ENCODE data around the gene ACADL. TPM values are rescaled to one million over a fixed set of nuclear protein-coding genes. Genes with fewer than 3 reads are reported as not detected.

The ACADL gene
- total RNA-seq, 2 experiments from 2014 or later: not detected

DNA sequence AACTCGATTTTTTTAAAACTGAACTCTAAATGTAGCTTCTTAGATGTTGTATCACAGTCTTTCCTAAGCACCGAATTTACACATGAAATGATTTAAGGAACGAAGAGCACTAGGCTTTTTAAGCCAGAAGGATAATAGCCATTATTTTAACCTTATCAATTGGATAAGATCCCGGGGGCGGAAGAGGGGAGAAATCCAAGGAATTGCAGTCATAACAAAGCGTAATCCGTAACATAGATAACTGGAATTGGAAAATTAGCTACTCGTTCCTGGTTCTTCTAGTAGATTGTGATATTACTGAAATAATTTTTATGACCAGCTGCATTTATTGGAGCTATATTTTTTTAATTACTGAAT is 53.0 kb downstream of the ACADL start:
- ChIA-PET POLR2A (interaction anchor here (0.7 kb wide), 1 partner anchor 166 kb away, joined by 3 read pairs; no protein-coding TSS in a partner anchor), CTCF (no interaction called here)

DNA sequence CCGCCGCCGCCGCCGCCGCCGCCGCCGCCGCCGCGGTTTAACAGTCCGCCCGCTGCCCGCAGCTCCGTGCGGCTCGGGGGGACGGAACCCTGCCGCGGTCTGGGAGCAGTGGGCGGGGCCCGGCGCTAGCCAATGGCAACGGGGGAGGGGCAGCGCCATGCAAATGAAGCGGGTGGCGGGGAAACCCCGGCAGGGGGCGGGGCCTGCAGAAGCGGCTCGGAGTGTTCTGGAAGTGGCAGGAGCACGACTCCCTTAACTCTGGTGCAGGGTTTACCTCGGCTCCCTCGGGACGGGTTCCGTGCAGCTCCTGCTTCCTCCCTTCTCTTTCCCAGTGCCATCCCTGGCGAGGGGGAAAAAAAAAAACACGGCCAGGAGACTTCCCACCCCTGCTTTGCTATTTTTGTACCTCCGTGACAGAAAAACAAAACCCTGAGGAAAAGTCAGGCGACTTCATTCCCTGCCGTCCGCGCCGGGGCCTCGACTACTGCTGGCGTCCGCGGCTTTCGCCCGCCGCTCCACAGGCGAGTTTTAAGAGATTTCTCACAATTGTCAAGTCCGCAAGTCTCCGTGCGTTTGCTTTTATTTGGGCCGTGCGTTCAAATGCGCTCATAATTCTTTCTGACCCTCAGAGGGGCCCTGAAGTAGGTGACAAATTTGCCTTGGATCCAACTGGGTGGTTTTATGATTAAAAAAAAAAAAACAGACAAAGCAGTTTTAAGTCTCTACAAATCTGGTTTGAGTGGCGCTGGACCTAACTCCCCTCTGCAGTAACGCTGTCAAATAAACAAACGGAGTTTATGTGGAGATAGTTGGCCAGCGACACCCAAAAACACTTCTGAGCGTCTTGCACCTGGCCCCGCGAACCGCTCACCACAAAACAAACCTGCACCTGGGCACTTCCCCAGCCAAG is 53.7 kb downstream of the ACADL start, which contains the start of gene KANSL1L:
Gene KANSL1L, minus strand, starts transcription at position 101 of the 910 bp plus-strand sequence. CDS start 16,827 bp downstream, outside the sequence.
- ChIA-PET CTCF (no interaction called here), POLR2A (interaction anchor here (0.6 to 0.7 kb wide), 2 partner anchors 42 to 165 kb away, joined by 3 read pairs; no protein-coding TSS in a partner anchor)

DNA sequence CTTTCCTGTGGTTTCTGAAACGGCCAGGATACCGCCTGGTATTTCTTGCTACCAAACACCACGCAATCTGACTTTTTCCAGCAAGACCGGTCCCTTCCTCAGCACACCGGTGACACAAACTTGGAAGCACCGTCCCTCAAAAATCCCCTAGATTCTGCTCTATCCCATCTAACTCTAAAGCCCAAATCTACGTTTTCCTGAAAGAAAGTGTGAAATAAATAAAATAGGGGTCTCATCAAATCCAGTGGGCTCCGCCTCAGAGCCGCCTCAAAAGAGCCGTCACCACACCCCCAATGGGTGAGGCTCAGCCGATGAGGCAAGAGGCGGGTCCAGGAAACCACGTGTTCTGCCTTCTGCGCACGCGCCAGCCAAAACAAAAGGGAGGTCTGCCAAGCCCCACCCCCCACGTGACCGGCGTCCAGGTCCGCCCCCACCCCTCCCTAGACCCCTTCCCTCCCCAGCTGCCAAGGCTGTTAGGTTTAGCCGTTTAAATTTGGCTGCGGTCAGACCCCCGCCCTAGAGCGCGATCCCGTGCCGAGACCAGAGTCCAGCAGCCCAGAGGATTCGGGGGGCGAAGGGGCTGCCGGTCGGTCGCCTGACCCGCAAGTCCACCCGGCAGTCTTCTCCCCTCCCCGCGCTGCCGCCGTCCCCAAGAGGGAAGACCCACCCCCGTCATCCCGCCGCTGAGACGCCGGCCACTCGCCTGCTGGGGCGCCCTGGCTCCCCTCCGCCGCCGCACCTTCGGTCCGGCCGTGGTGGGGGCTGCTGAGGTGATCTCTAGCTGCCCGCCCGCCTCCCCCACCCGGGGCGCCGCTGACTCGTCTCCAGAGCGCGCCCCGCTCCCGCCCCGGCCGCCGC is 54.6 kb downstream of the ACADL start:
- ChIA-PET CTCF (no interaction called here), POLR2A (no interaction called here)

DNA sequence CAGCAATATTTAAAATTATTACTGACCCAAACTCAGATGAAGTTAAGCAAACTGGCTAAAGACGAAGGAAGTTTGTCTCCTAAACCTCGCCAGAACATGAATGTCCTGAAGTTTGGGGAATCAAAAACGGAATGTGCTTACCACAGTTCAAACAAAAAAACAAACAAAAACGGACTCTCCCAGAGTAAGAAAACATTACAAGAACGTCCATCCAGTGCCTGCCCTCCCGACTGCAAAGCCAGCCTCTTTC is 55.1 kb downstream of the ACADL start:
- POLR2A ChIA-PET: no interaction called here
- CTCF ChIA-PET: no interaction called here

DNA sequence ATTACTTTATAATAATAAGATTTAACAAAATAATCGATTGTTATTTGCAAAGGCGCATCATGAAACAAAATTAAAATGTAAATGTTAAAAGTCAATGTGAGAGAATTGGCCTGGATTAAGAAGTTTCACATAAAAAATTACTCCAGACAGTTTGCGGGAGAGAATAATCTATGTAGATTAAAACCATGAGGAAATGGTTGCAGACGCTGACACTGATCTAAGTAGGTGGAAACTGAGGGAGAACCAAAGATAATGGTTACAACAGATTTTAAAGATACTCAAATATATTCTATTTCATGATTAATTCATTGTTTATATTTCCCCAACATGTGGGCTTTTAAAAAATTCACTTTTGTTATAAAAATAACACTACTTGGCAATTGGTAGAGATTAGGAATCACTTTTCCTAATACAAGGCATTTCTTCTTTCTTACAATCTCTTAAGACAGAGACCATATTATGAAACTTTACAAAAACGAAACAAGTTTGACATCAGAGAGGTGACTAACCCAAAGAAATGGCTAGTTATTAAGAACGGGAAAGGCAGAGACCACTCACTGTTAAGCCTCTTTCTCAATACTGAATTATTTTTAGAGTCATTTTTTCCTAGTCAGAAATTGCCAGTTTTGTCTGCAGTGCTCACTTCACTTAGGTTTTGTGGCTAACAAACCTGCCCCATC is 55.6 kb downstream of the ACADL start:
- CTCF ChIA-PET: no interaction called here
- POLR2A ChIA-PET: no interaction called here

DNA sequence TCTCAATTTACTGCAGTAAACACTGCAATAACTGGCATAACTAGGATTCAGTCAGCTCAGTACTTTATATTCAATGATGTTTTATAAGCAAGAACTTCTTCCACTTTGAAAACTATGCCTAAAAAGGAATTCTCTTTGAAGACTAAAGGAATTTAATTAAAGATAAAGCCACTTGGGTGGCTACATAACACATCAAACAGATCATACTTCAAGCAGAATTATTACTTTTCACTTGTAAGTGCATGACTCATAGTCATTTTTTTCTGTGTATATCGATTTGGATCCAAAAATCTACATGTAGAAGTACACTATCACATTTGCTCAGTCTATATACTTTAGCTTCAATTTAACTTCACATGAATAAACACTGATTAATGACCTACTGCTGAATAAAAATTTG is 58.0 kb downstream of the ACADL start:
- CTCF ChIA-PET: no interaction called here
- POLR2A ChIA-PET: no interaction called here

DNA sequence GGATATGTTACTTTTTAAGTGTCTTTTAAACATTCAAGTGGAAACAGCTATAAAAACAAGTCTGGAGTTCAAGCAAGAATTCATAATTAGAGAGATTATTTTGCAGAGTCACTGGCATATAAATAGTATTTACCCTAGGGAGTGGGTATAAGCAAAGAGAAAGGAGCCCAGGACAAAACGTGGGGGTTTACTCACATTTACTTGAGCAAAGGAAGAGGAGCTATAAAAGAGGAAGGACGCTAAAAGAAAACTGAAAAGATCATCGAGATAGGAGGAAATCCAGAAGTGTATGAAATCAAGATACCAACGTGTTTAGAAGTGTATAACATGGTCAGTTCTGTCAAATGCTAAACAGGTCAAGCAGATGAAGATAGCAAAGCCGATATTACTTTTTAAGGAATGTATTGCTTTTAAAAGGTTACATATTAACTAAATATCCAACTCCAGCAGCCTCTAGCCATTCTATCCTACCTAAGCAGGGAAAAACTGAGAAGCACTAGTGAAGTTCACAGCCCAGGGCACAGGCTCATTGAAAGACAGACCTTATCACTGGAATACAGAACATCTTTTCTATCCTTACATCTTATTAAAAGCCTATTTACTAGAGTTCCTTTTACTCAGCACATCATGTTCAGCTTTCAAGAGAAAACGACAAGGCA is 62.7 kb downstream of the ACADL start:
- ChIA-PET CTCF (interaction anchor here (1.0 kb wide), 1 partner anchor 202 kb away, joined by 3 read pairs; no protein-coding TSS in a partner anchor), POLR2A (no interaction called here)

DNA sequence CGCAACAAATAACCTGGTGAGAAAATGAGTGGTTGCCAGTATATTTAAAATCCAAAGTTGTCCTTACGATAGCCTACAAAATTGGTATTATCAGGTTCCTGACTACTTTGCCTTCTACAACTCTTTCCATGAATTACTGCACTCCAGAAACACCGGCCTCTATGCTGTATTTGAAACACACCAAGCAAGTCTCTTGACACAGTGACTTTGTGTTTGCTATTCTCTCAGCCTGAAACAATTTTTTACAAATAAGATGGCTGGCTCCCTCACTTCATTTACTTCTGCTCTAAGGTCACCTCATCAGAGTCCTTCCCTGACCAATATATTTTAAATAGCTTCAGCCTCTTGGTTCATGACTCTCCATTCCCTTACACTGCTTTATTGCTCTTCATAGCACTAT is 66.2 kb downstream of the ACADL start:
- ChIA-PET CTCF (interaction anchor here (0.6 kb wide), 1 partner anchor 234 kb away, joined by 3 read pairs; no protein-coding TSS in a partner anchor), POLR2A (no interaction called here)

DNA sequence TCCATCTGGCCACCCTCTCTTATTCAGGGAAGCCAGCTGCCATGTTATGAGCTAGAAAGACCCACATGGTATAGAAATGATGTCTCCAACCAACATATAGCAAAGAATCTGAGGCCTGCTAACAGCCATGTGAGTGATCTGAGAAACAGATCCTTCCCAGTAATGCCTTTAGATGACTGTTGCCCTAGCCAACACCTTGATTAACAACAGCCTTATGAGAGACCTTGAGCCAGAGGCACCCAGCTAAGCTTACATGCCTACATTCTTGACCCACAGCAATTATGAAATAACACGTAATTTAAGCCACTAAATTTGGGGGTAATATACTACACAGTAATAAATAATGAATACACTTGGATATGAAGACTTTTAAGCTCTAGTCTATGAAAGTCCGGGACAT is 67.0 kb downstream of the ACADL start:
- ChIA-PET POLR2A (no interaction called here), CTCF (no interaction called here)

DNA sequence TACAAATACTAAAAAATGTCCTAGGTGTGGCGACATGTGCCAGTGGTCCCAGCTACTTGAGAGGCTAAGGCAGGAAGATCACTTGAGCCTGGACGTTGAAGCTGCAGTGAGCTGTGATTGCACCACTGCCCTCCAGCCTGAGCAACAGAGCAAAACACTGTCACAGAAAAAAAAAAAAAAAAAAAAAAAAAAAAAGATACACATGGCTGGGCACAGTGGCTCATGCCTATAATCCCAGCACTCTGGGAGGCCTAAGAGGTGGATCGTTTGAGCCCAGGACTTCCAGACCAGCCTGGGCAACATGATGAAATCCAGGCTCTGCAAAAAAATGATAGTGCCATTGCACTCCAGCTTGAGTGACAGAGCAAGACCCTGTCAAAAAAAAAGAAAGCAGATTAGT is 67.7 kb downstream of the ACADL start:
- CTCF ChIA-PET: no interaction called here
- POLR2A ChIA-PET: no interaction called here

DNA sequence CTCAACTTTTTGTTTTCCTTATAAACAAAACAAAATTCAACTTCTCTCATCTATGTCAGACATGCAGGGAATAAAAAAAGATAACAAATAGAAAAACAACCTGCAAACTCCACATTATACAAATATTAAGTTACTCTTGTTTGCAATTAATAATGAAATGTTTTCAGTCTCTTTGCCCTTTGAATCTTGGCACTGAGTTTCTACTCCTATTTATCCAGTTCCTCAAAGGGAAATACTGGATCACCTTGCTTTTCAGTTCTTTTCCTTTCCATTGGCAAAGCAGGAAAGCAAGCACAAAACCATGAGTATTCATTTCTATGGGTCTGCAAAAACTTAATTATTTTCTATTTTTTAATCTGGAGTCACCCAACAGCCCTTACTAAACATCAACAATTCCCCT is 77.6 kb downstream of the ACADL start:
- ChIA-PET POLR2A (no interaction called here), CTCF (no interaction called here)

Other genes with a start within 250 kb of the ACADL start
- 10 to 100 TPM; 57.7 to 59.3 TPM for gene RPE, start 222.8 kb downstream of the ACADL start, total RNA-seq
- 1 to 10 TPM; 4.1 TPM for gene KANSL1L, start 54.0 kb downstream of the ACADL start, total RNA-seq
- not detected for gene MYL1, start 89.7 kb upstream of the ACADL start, total RNA-seq